ENCODE results near the gene HPS5. TPM values are rescaled to one million over a fixed set of nuclear protein-coding genes. Genes with fewer than 3 reads are reported as not detected.
A peak's percentile ranks its signal among the peaks of the same experiment; 100 is the strongest.

Gene HPS5
- polyA plus RNA-seq, 1 donor (not counting 4 experiments of a cell fraction or from before 2014, with no cell fraction given), result 20.9 TPM

DNA sequence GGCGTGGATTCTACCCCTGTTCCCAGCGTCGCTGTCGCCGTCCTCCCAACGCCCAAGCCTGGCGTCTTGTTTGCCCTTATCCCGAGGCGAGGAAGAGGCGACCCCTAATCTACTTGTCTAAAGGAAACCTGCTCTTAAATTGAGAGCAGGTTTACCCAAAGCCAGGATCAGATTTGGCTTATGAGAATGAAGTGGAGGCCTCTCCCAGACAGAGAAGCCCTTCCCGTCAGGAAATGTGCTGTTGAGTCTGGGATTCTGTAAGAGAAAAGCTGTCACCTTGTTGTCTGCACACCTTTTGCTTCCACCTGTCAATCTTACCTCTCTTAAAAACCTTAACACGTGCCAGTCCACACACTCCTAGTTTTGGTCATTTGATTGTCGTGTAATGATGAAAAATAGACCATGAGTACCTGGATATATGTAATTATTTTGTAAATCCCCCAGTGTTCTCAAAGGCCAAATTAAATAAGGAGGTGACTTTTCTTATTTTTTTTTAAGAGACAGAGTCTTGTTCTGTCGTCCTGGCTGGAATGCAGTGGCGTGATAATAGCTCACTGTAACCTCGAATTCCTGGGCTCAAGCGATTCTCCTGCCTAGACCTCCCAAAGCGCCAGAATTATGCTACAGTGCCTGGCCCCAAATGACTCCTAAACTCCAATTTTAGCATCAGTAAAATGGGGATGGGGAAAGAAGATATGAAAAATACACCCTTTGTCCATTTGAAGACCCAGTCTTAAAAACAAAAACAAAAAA is 1.1 kb upstream of the HPS5 start:
- H3K27me3 ChIP-seq (ENCODE audit: control insufficient read depth, extremely low read depth, insufficient read depth, low read length), result no peaks in the 10 kb centered on the region
- H3K9ac ChIP-seq (ENCODE audit: control insufficient read depth, extremely low read depth, insufficient read depth, low read length), result peak overlapping the region; percentile 97
- dilution Hi-C loops (cut with MboI; ENCODE audit: extremely low pct_ligation_motif_present, low sequenced_read_pairs), result no loop called here
- peaks cover 26% of the 10 kb centered on the region for H3K4me1 ChIP-seq (ENCODE audit: control insufficient read depth, extremely low read depth, insufficient read depth, low read length)
- H3K79me2 ChIP-seq (ENCODE audit: control insufficient read depth, insufficient read depth, low read length), result peaks cover 85% of the 10 kb centered on the region
- H3K9me3 ChIP-seq (ENCODE audit: control insufficient read depth, low read depth, low read length), result no peaks in the 10 kb centered on the region
- FAIRE-seq (no peak), DNase-seq (ENCODE audit: low read depth, low spot score) (no peak)
- TF ChIP-seq, protein P1, sequence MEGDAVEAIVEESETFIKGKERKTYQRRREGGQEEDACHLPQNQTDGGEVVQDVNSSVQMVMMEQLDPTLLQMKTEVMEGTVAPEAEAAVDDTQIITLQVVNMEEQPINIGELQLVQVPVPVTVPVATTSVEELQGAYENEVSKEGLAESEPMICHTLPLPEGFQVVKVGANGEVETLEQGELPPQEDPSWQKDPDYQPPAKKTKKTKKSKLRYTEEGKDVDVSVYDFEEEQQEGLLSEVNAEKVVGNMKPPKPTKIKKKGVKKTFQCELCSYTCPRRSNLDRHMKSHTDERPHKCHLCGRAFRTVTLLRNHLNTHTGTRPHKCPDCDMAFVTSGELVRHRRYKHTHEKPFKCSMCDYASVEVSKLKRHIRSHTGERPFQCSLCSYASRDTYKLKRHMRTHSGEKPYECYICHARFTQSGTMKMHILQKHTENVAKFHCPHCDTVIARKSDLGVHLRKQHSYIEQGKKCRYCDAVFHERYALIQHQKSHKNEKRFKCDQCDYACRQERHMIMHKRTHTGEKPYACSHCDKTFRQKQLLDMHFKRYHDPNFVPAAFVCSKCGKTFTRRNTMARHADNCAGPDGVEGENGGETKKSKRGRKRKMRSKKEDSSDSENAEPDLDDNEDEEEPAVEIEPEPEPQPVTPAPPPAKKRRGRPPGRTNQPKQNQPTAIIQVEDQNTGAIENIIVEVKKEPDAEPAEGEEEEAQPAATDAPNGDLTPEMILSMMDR (optimal IDR thresholded peaks at IDR 0.05 in 1 of 3, IDR thresholded peaks at IDR 0.05 in 1 of 3, conservative IDR thresholded peaks at IDR 0.05 in 1 of 3; ENCODE audit: extremely low read depth in 1 of 3, insufficient read depth in 2 of 3, low read length in 3 of 3), result no peak
- TF ChIP-seq EZH2 (IDR thresholded peaks at IDR 0.05; ENCODE audit: low read length), result no peak
- peak overlapping the region; percentile 62 to 97 (median 69) for H3K4me3 ChIP-seq (ENCODE audit: control insufficient read depth in 2 of 3, extremely low read depth in 1 of 3, insufficient read depth in 2 of 3, low read depth in 1 of 3, low read length in 3 of 3)
- peaks cover 0 to 5% of the 10 kb centered on the region in 2 experiments for H3K36me3 ChIP-seq (ENCODE audit: control insufficient read depth in 2 of 2, extremely low read depth in 1 of 2, insufficient read depth in 2 of 2, low read length in 2 of 2)
- H3K4me2 ChIP-seq (ENCODE audit: control insufficient read depth, extremely low read depth, insufficient read depth, low read depth, low read length), result peak overlapping the region; percentile 92
- peak overlapping the region; percentile 43 for H2AFZ ChIP-seq (ENCODE audit: control insufficient read depth, low read length)
- H4K20me1 ChIP-seq (ENCODE audit: control insufficient read depth, extremely low read depth, insufficient read depth, low read length), result no peaks in the 10 kb centered on the region
- H3K27ac ChIP-seq (ENCODE audit: control insufficient read depth, insufficient read depth, low read length), result peak overlapping the region; percentile 97
- peaks cover 2% of the 10 kb centered on the region for H3K9me1 ChIP-seq (ENCODE audit: control insufficient read depth, extremely low read depth, insufficient read depth, low read length)

DNA sequence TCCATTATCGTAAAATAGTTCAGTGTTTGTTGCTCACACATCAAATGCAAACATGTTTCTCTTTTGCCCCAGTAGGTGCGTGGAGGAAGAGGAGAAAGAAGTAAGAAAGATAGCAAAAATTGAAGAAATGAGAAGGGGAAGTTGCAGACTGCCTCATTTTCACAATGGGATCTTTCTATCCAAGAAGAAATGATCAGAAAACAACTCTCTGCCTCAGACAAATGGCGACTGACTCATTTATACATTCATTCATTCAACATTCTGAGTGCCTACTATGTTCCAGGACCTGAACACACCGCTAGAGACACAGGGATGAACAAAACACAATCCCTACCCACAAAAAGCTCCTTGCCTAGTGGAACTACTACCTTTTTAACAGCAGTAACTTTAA is 367 bp downstream of the HPS5 start:
- Histone ChIP-seq H3K79me2 (ENCODE audit: control insufficient read depth, insufficient read depth, low read length) (peaks cover 84% of the 10 kb centered on the region), H3K9me3 (ENCODE audit: control insufficient read depth, low read depth, low read length) (no peaks in the 10 kb centered on the region), H3K4me1 (ENCODE audit: control insufficient read depth, extremely low read depth, insufficient read depth, low read length) (peaks cover 26% of the 10 kb centered on the region), H3K9me1 (ENCODE audit: control insufficient read depth, extremely low read depth, insufficient read depth, low read length) (peaks cover 2% of the 10 kb centered on the region), H2AFZ (ENCODE audit: control insufficient read depth, low read length) (peak overlapping the region; percentile 87), H3K27me3 (ENCODE audit: control insufficient read depth, extremely low read depth, insufficient read depth, low read length) (no peaks in the 10 kb centered on the region), H3K9ac (ENCODE audit: control insufficient read depth, extremely low read depth, insufficient read depth, low read length) (peak overlapping the region; percentile 97), H3K27ac (ENCODE audit: control insufficient read depth, insufficient read depth, low read length) (peak overlapping the region; percentile 97), H3K4me2 (ENCODE audit: control insufficient read depth, extremely low read depth, insufficient read depth, low read depth, low read length) (peak overlapping the region; percentile 92), H3K4me3 (ENCODE audit: control insufficient read depth in 2 of 3, extremely low read depth in 1 of 3, insufficient read depth in 2 of 3, low read depth in 1 of 3, low read length in 3 of 3) (peak overlapping the region; percentile 62 to 97 (median 69)), H4K20me1 (ENCODE audit: control insufficient read depth, extremely low read depth, insufficient read depth, low read length) (no peaks in the 10 kb centered on the region), H3K36me3 (ENCODE audit: control insufficient read depth in 2 of 2, extremely low read depth in 1 of 2, insufficient read depth in 2 of 2, low read length in 2 of 2) (peaks cover 0 to 10% of the 10 kb centered on the region in 2 experiments)
- no peak for TF ChIP-seq EZH2 (IDR thresholded peaks at IDR 0.05; ENCODE audit: low read length)
- TF ChIP-seq, protein P1 (optimal IDR thresholded peaks at IDR 0.05 in 1 of 3, IDR thresholded peaks at IDR 0.05 in 1 of 3, conservative IDR thresholded peaks at IDR 0.05 in 1 of 3; ENCODE audit: extremely low read depth in 1 of 3, insufficient read depth in 2 of 3, low read length in 3 of 3), result no peak
- DNase-seq (ENCODE audit: low read depth, low spot score), result no peak
- dilution Hi-C loops (cut with MboI; ENCODE audit: extremely low pct_ligation_motif_present, low sequenced_read_pairs), result no loop called here
- FAIRE-seq, result no peak
